Smooth muscle cell (in vitro differentiated cells): ENCODE measurements around the gene WIPF1. TPM values are rescaled to one million over a fixed set of nuclear protein-coding genes. Genes with fewer than 3 reads are reported as not detected.

ENCODE experiments used
- DNase-seq: peaks from one replicate; lab custom pipeline; 2025; ENCODE audit not compliant: unreplicated experiment; lab: John Stamatoyannopoulos, UW
- H2AFZ ChIP-seq: fragments of 200-600 bp; sonication (generic); 2 replicates; pipeline ENCODE4 v1.6.0; 2016; ENCODE audit warnings: antibody characterized with exemption, low read depth, mild to moderate bottlenecking
- H3F3A ChIP-seq: fragments of 200-600 bp; sonication (generic); 2 replicates; pipeline ENCODE4 v1.6.0; 2017; ENCODE audit warnings: antibody characterized with exemption, low read depth
- H3K27ac ChIP-seq: fragments of 200-600 bp; sonication (generic); 2 replicates; pipeline ENCODE4 v1.5.1; 2016; ENCODE audit warnings: low read depth, mild to moderate bottlenecking
- H3K27me3 ChIP-seq: fragments of 200-600 bp; sonication (generic); 2 replicates; pipeline ENCODE4 v1.6.1; 2016; ENCODE audit warnings: low read depth, mild to moderate bottlenecking
- H3K36me3 ChIP-seq: fragments of 200-600 bp; sonication (generic); 2 replicates; pipeline ENCODE4 v1.5.1; 2016; ENCODE audit warnings: low read depth
- H3K4me1 ChIP-seq: fragments of 200-600 bp; sonication (generic); 2 replicates; pipeline ENCODE4 v1.5.1; 2016; ENCODE audit warnings: low read depth
- H3K4me2 ChIP-seq: fragments of 200-600 bp; sonication (generic); 2 replicates; pipeline ENCODE4 v1.6.0; 2016; ENCODE audit warnings: mild to moderate bottlenecking
- H3K4me3 ChIP-seq: fragments of 200-600 bp; sonication (generic); 2 replicates; pipeline ENCODE4 v1.5.1; 2016; ENCODE audit warnings: mild to moderate bottlenecking
- H3K79me2 ChIP-seq: fragments of 200-600 bp; sonication (generic); 2 replicates; pipeline ENCODE4 v1.6.0; 2016; ENCODE audit warnings: low read depth, mild to moderate bottlenecking
- H3K9ac ChIP-seq: fragments of 200-600 bp; sonication (generic); 2 replicates; pipeline ENCODE4 v1.6.0; 2016; ENCODE audit warnings: low read depth
- H3K9me3 ChIP-seq: fragments of 200-600 bp; sonication (generic); replicated peaks from 2 replicates; pipeline ENCODE4 v1.5.1; 2016; ENCODE audit warnings: low read depth
- H4K20me1 ChIP-seq: fragments of 200-600 bp; sonication (generic); 2 replicates; pipeline ENCODE4 v1.6.0; 2016; ENCODE audit warnings: low read depth
- CTCF ChIP-seq: fragments of 200-600 bp; sonication (generic); IDR thresholded peaks from 2 replicates; pipeline ENCODE4 v1.5.1; 2017; ENCODE audit warnings: borderline replicate concordance, mild to moderate bottlenecking, antibody characterized with exemption; ENCODE audit not compliant: insufficient read depth, poor library complexity, severe bottlenecking
- WGBS: methylation state at CpG from one replicate; pipeline ENCODE4 v1.1.7; 2016; ENCODE audit warnings: low lambda C conversion rate; 5-methylcytosine and 5-hydroxymethylcytosine counted together
- polyA plus RNA-seq: library from polyadenylated mRNA; unstranded; fragments of >200 nt; fragmentation: Nextera tagmentation; extraction: Ambion mirVana; gene quantifications from 2 replicates; pipeline ENCODE4 v1.2.1, GENCODE V29; 2016
- total RNA-seq: library from RNA; depleted of rRNA; stranded (reverse); fragments of >200 nt; gene quantifications from 2 replicates; pipeline ENCODE4 v1.2.3, GENCODE V29; 2014

WIPF1 gene
- total and polyA plus RNA-seq, 2 experiments from 2014 or later: 27.3 to 35.5 TPM

- DNase-seq: no peak
- Histone ChIP-seq H3K27me3 (no peaks in the 10 kb centered on the region), H3K4me1 (peaks cover 4% of the 10 kb centered on the region), H3K79me2 (no peaks in the 10 kb centered on the region), H4K20me1 (peaks cover 3% of the 10 kb centered on the region), H3F3A (peaks cover 6% of the 10 kb centered on the region), H3K4me2 (no peak overlapping the region), H2AFZ (no peak overlapping the region), H3K4me3 (no peak overlapping the region), H3K9ac (no peak overlapping the region), H3K36me3 (peaks cover 3% of the 10 kb centered on the region), H3K27ac (no peak overlapping the region), H3K9me3 (no peaks in the 10 kb centered on the region)
- no peak for TF ChIP-seq CTCF
- WGBS: 54% methylated on average over 6 of the region's 6 CpGs
These were observed 16.1 kb downstream of the WIPF1 start for GRCh38 chr2:174581491-174581890.

- Histone ChIP-seq H3K27me3 (no peaks in the 10 kb centered on the region), H3K79me2 (no peaks in the 10 kb centered on the region), H3K36me3 (peaks cover 6% of the 10 kb centered on the region), H3K27ac (no peak overlapping the region), H3K4me2 (no peak overlapping the region), H3F3A (peaks cover 6% of the 10 kb centered on the region), H3K9ac (no peak overlapping the region), H4K20me1 (no peaks in the 10 kb centered on the region), H3K4me1 (no peaks in the 10 kb centered on the region), H3K4me3 (no peak overlapping the region), H3K9me3 (no peaks in the 10 kb centered on the region), H2AFZ (no peak overlapping the region)
- DNase-seq: no peak
- no peak for TF ChIP-seq CTCF
- WGBS: 95% methylated on average over 2 of the region's 2 CpGs
These were observed 16.7 kb downstream of the WIPF1 start for GRCh38 chr2:174580951-174581350.

- Histone ChIP-seq H3K36me3 (peaks cover 6% of the 10 kb centered on the region), H3K9me3 (no peaks in the 10 kb centered on the region), H3K4me2 (peak overlapping the region; percentile 15), H3K4me1 (no peaks in the 10 kb centered on the region), H2AFZ (no peak overlapping the region), H3K9ac (no peak overlapping the region), H3K79me2 (no peaks in the 10 kb centered on the region), H3F3A (peaks cover 6% of the 10 kb centered on the region), H3K27me3 (no peaks in the 10 kb centered on the region), H4K20me1 (no peaks in the 10 kb centered on the region), H3K4me3 (no peak overlapping the region), H3K27ac (no peak overlapping the region)
- peak; percentile 67 for TF ChIP-seq CTCF
- DNase-seq: no peak
These were observed 19.5 kb downstream of the WIPF1 start for GRCh38 chr2:174577967-174578589.

GRCh38 chr2:174575124-174575776 is 22.4 kb downstream of the WIPF1 start:
- no peak overlapping the region for H3K9ac ChIP-seq
- no peaks in the 10 kb centered on the region for H4K20me1 ChIP-seq
- WGBS: 95% methylated on average over 16 of the region's 16 CpGs
- H3K4me1 ChIP-seq: no peaks in the 10 kb centered on the region
- H3K4me2 ChIP-seq: no peak overlapping the region
- no peak for DNase-seq
- no peak overlapping the region for H3K27ac ChIP-seq
- H3K36me3 ChIP-seq: peaks cover 11% of the 10 kb centered on the region
- no peak overlapping the region for H2AFZ ChIP-seq
- no peaks in the 10 kb centered on the region for H3F3A ChIP-seq
- no peaks in the 10 kb centered on the region for H3K9me3 ChIP-seq
- no peak for TF ChIP-seq CTCF
- H3K79me2 ChIP-seq: no peaks in the 10 kb centered on the region
- no peak overlapping the region for H3K4me3 ChIP-seq
- H3K27me3 ChIP-seq: no peaks in the 10 kb centered on the region
